ENCODE measurements around the gene VIT.

The VIT gene

DNA sequence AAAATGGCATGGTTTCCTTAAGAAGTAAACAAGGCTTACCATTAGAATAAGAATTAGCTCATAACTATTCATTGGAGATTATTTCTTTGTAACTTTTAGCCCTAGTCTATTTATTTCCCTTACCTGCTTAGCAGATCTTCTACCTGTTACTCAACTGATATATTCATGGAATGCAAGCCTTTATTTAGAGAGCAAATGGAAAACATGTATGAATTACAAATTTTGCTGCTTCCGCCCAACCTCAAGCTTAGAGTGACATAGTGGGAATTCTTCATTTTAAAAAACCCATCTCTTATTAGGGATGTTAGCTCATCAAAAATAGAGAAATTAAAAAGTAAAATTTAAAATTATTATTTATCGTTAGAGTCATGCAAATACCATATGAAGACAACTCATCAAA lies 158.9 kb downstream of the VIT start:
- TF ChIP-seq, protein P1, sequence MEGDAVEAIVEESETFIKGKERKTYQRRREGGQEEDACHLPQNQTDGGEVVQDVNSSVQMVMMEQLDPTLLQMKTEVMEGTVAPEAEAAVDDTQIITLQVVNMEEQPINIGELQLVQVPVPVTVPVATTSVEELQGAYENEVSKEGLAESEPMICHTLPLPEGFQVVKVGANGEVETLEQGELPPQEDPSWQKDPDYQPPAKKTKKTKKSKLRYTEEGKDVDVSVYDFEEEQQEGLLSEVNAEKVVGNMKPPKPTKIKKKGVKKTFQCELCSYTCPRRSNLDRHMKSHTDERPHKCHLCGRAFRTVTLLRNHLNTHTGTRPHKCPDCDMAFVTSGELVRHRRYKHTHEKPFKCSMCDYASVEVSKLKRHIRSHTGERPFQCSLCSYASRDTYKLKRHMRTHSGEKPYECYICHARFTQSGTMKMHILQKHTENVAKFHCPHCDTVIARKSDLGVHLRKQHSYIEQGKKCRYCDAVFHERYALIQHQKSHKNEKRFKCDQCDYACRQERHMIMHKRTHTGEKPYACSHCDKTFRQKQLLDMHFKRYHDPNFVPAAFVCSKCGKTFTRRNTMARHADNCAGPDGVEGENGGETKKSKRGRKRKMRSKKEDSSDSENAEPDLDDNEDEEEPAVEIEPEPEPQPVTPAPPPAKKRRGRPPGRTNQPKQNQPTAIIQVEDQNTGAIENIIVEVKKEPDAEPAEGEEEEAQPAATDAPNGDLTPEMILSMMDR (IDR thresholded peaks at IDR 0.05), result no peak

DNA sequence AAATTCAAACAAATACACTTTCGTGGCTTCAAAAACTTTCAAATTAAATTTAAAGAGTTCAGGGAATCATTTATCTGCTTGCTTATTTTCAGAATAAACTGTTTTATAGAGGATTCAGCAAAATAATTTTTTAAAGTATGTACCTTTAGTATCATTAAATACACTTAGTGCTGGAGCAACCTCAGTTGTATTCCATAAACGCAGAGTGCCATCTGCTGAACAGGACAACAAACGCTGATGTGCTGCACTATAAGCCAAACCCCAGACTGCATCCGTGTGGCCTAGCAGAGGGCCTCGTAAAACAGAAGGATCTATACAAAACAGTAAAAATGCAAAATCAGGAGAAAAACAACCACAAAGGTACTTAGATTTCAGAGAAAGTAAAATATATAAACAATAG lies 161.2 kb downstream of the VIT start:
- TF ChIP-seq, protein P1 (IDR thresholded peaks at IDR 0.05), result peak; percentile 44; the same call in 1 of the 2 replicates

DNA sequence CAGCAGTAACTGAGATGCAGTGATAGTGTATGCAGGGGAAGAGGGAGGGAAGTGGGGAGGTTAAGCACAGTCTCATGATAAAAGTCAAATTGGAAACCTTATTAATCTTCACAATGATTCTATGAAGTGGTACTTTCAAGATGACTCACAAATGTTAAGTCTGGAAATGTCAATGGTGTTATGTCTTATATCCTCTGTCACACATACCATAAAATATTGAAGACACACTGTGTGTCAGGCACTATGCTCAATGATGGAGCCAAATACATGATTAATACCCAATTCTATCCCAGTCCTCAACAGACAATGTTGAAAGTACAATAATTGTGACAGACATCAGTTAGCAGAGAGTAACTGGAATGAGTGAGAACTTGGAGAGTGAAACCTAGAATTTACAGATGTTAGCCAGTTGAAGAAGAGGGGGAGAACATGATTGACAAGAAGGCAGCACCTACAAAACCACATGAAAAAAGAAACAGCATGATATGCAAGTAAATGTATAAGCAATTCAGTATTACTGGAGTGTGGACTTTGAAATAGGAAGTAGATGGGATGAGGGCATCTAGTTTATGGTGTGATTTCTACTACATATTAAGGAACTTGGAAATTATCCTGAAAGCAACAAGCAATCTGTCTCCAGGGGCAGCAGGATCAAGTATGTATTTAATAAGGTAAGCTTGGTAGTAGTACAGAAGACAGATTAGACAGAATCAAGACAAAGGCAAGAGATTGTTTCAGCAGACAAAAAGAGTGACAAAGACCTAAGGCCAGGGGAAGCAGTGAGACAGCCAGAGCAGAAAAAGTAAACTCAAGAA lies 162.3 kb downstream of the VIT start:
- TF ChIP-seq, protein P1 (IDR thresholded peaks at IDR 0.05), result no peak

DNA sequence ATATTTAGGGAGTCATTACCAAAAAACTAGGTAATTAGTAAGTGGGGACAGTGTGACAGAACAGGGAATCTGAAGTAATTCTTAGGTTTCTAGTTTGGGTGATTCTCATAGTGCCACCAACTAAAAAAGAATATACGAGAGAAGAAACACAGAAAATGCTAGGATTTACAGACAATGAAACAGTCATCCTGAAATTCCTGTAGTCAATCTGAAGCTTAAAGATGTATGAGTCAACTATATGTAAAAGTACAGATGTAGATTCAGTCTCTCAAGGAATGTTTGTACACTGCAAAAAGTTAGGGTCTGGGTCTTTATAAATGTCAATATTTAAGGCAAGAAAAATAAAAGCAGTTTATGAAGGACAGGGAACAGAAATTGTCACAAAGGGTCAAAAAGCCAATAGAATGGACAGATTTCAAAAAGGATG lies 162.9 kb downstream of the VIT start:
- TF ChIP-seq, protein P1 (IDR thresholded peaks at IDR 0.05), result no peak

DNA sequence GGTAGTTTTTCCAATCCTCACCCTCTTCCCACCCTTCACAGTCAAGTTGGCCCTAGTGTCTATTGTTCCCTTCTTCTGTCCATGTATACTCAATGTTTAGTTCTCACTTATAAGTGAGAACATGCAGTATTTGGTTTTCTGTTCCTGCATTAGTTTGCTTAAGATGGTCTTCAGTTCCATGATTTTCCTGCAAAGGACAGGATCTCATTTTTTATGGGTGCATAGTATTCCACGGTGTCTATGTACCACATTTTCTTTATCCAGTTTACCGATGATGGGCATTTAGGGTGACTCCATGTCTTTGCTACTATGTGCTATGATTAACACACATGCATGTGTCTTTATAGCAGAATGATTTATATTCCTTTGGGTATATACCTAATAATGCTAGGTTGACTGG lies 165.4 kb downstream of the VIT start:
- TF ChIP-seq, protein P1 (IDR thresholded peaks at IDR 0.05), result no peak
